CMK (cell line): ENCODE results near the gene HDC.
A peak's percentile ranks its signal among the peaks of the same experiment; 100 is the strongest.

ENCODE experiments used
- DNase-seq: peaks from one replicate; pipeline ENCODE4 v3.0.0-alpha.2; 2010; ENCODE audit warnings: low read depth

HDC gene

GRCh38 chr15:50265620-50266019 is at the start of gene HDC:
Gene HDC, minus strand, starts transcription at chr15:50265726. Its CDS starts 103 bp downstream, at chr15:50265623.
- peak; percentile 45 for DNase-seq

- DNase-seq, result no peak
Observed at GRCh38 chr15:50312636-50313035, 47.1 kb upstream of the HDC start.

- no peak for DNase-seq
Observed at GRCh38 chr15:50307799-50308198, 42.3 kb upstream of the HDC start.

GRCh38 chr15:50304836-50305235 is 39.3 kb upstream of the HDC start:
- no peak for DNase-seq

GRCh38 chr15:50302581-50302980 is 37.1 kb upstream of the HDC start:
- DNase-seq, result no peak

GRCh38 chr15:50298340-50298739 is 32.8 kb upstream of the HDC start:
- no peak for DNase-seq

- no peak for DNase-seq
Observed at GRCh38 chr15:50295966-50296365, 30.4 kb upstream of the HDC start.

GRCh38 chr15:50289749-50290148 is 24.2 kb upstream of the HDC start:
- no peak for DNase-seq

- no peak for DNase-seq
Observed at GRCh38 chr15:50287324-50288116, 22.0 kb upstream of the HDC start.

- no peak for DNase-seq
Observed at GRCh38 chr15:50281427-50281826, 15.9 kb upstream of the HDC start.

- no peak for DNase-seq
Observed at GRCh38 chr15:50280271-50280670, 14.7 kb upstream of the HDC start.

- DNase-seq, result no peak
Observed at GRCh38 chr15:50278496-50278895, 13.0 kb upstream of the HDC start.

- DNase-seq, result no peak
Observed at GRCh38 chr15:50277370-50277769, 11.8 kb upstream of the HDC start.

GRCh38 chr15:50275908-50276307 is 10.4 kb upstream of the HDC start:
- DNase-seq, result no peak

GRCh38 chr15:50275091-50275490 is 9.6 kb upstream of the HDC start:
- DNase-seq, result no peak

GRCh38 chr15:50267577-50267976 is 2.1 kb upstream of the HDC start:
- DNase-seq, result no peak

- peak; percentile 45 for DNase-seq
Observed at GRCh38 chr15:50262533-50262932, 3.0 kb downstream of the HDC start.

- no peak for DNase-seq
Observed at GRCh38 chr15:50261981-50262380, 3.5 kb downstream of the HDC start.

GRCh38 chr15:50260969-50261496 is 4.5 kb downstream of the HDC start:
- peak; percentile 81 for DNase-seq

- peak; percentile 65 for DNase-seq
Observed at GRCh38 chr15:50259276-50259675, 6.2 kb downstream of the HDC start.

GRCh38 chr15:50257924-50258323 is 7.6 kb downstream of the HDC start:
- no peak for DNase-seq

GRCh38 chr15:50257332-50257731 is 8.2 kb downstream of the HDC start:
- no peak for DNase-seq

GRCh38 chr15:50256188-50257041 is 9.1 kb downstream of the HDC start:
- DNase-seq, result no peak
